SK-N-SH treated with all-trans-retinoic acid at 6 μM for 48 hours (cell line): ENCODE results near the gene CNOT10.
A peak's percentile ranks its signal among the peaks of the same experiment; 100 is the strongest.

ENCODE experiments used
- ATAC-seq: fragments of 200-7000 bp; cut with Tn5 transposase; 3 replicates; pipeline ENCODE4 v1.9.1; 2020; ENCODE audit warnings: mild to moderate bottlenecking, moderate library complexity
- ARNTL ChIP-seq: fragments of 450-650 bp; formaldehyde crosslinking; IDR thresholded peaks from 2 replicates; pipeline ENCODE4 v1.5.0; 2020; ENCODE audit warnings: low read depth, mild to moderate bottlenecking, moderate library complexity, borderline replicate concordance
- BACH2 ChIP-seq: fragments of 250-450 bp; sonication (Bioruptor Pico); IDR thresholded peaks from 2 replicates; pipeline ENCODE4 v1.9.0; 2021; ENCODE audit warnings: mild to moderate bottlenecking, borderline replicate concordance
- ESRRG ChIP-seq: fragments of 250-450 bp; sonication (Bioruptor Pico); IDR thresholded peaks from 2 replicates; pipeline ENCODE4 v1.6.1; 2021; ENCODE audit warnings: mild to moderate bottlenecking
- GLIS3 ChIP-seq: fragments of 250-450 bp; sonication (Bioruptor Pico); IDR thresholded peaks from 2 replicates; pipeline ENCODE4 v1.5.0; 2020; ENCODE audit warnings: mild to moderate bottlenecking, moderate library complexity
- ISL1 ChIP-seq: fragments of 250-450 bp; sonication (Bioruptor Pico); IDR thresholded peaks from 2 replicates; pipeline ENCODE4 v2.1.2; 2022; ENCODE audit warnings: mild to moderate bottlenecking, moderate library complexity
- OSR1 ChIP-seq: fragments of 250-450 bp; sonication (Bioruptor Pico); IDR thresholded peaks from 2 replicates; pipeline ENCODE4 v1.8.0; 2022; ENCODE audit warnings: moderate library complexity, mild to moderate bottlenecking, inconsistent platforms
- PATZ1 ChIP-seq: fragments of 250-450 bp; sonication (Bioruptor Pico); IDR thresholded peaks from 2 replicates; pipeline ENCODE4 v1.8.0; 2020; ENCODE audit warnings: mild to moderate bottlenecking, moderate library complexity, borderline replicate concordance
- PPARA ChIP-seq: fragments of 250-450 bp; sonication (Bioruptor Pico); IDR thresholded peaks from 2 replicates; pipeline ENCODE4 v1.5.0; 2020; ENCODE audit warnings: mild to moderate bottlenecking, borderline replicate concordance
- RARB ChIP-seq: fragments of 250-450 bp; sonication (Bioruptor Pico); IDR thresholded peaks from 2 replicates; pipeline ENCODE4 v1.8.0; 2021; ENCODE audit warnings: mild to moderate bottlenecking, moderate library complexity
- SNAI2 ChIP-seq: fragments of 250-450 bp; sonication (Bioruptor Pico); IDR thresholded peaks from 2 replicates; pipeline ENCODE4 v1.5.0; 2020; ENCODE audit warnings: mild to moderate bottlenecking, moderate library complexity
- TOX ChIP-seq: fragments of 250-450 bp; sonication (Bioruptor Pico); IDR thresholded peaks from 2 replicates; pipeline ENCODE4 v1.8.0; 2021; ENCODE audit warnings: mild to moderate bottlenecking, moderate library complexity, borderline replicate concordance
- ZC3H10 ChIP-seq: fragments of 250-450 bp; sonication (Bioruptor Pico); IDR thresholded peaks from 2 replicates; pipeline ENCODE4 v1.5.1; 2021; ENCODE audit warnings: mild to moderate bottlenecking, moderate library complexity
- ZFP3 ChIP-seq: fragments of 250-450 bp; sonication (Bioruptor Pico); IDR thresholded peaks from 2 replicates; pipeline ENCODE4 v1.5.0; 2020; ENCODE audit warnings: mild to moderate bottlenecking, moderate library complexity
- ZNF565 ChIP-seq: fragments of 450-650 bp; formaldehyde crosslinking; conservative IDR thresholded peaks from 2 replicates; pipeline ENCODE4 v1.5.0; 2020; ENCODE audit warnings: low read depth, mild to moderate bottlenecking, moderate library complexity
- ZNF70 ChIP-seq: fragments of 450-650 bp; formaldehyde crosslinking; IDR thresholded peaks from 2 replicates; pipeline ENCODE4 v1.5.0; 2020; ENCODE audit warnings: mild to moderate bottlenecking, moderate library complexity
- ZNF8 ChIP-seq: fragments of 450-650 bp; formaldehyde crosslinking; IDR thresholded peaks from 2 replicates; pipeline ENCODE4 v1.5.0; 2020; ENCODE audit warnings: mild to moderate bottlenecking, moderate library complexity
- TF ChIP-seq, protein P1 (sequence below): fragments of 250-450 bp; sonication (Bioruptor Pico); IDR thresholded peaks from 2 replicates; pipeline ENCODE4 v1.8.0; 2021; ENCODE audit warnings: low read depth, mild to moderate bottlenecking, moderate library complexity, borderline replicate concordance

CNOT10 gene

DNA sequence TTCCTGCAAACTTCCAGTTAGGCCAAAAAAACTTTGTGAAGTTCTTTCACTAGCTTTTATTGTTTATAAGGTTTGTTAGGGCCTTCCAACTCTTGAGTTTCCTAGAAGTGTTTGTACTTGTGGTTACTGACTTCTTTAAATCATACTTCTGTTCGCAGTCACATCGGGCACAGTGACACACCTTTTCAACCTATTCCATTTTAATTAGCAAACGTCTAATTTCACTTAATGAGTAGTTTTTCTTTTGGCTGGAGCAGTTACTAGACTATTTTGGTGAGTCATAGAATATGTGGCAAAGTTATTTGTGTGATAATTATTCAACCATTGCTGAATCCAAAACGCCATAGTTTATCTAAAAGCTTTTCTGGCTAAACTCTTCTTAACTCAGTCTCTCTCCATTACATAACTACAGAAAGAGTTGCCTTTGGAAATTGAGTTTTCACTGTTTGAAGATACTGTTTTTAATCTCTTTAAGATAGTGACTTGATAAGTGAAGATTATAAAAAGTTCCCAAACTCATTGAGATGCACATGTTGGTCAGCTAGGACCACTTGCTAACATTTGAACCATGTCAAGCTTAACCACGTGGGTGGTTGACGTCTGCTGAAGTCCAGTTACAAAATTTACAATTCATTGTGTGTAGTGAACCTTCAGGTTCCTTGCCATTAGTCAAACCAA is 21.5 kb downstream of the CNOT10 start:
- TF ChIP-seq PATZ1 (CRISPR knock-in tag) (no peak), ZNF8 (CRISPR knock-in tag) (no peak)
- TF ChIP-seq, all 23 proteins: peak for 0

GRCh38 chr3:32707026-32707370 is 22.0 kb downstream of the CNOT10 start:
- TF ChIP-seq, protein P1, sequence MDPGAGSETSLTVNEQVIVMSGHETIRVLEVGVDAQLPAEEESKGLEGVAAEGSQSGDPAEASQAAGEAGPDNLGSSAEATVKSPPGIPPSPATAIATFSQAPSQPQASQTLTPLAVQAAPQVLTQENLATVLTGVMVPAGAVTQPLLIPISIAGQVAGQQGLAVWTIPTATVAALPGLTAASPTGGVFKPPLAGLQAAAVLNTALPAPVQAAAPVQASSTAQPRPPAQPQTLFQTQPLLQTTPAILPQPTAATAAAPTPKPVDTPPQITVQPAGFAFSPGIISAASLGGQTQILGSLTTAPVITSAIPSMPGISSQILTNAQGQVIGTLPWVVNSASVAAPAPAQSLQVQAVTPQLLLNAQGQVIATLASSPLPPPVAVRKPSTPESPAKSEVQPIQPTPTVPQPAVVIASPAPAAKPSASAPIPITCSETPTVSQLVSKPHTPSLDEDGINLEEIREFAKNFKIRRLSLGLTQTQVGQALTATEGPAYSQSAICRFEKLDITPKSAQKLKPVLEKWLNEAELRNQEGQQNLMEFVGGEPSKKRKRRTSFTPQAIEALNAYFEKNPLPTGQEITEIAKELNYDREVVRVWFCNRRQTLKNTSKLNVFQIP (CRISPR knock-in tag) = no peak
- TF ChIP-seq BACH2 (CRISPR knock-in tag) = no peak
- no peak for TF ChIP-seq ISL1 (CRISPR knock-in tag)
- no peak for TF ChIP-seq PPARA
- ATAC-seq = no peak

More for the DNA sequence above, 21.5 kb downstream of the CNOT10 start:
- no peak for ATAC-seq

- no peak for TF ChIP-seq OSR1 (CRISPR knock-in tag)
- no peak for TF ChIP-seq SNAI2 (CRISPR knock-in tag)
- no peak for TF ChIP-seq ZFP3 (CRISPR knock-in tag)
- no peak for TF ChIP-seq PPARA
- no peak for TF ChIP-seq ESRRG (CRISPR knock-in tag)
- no peak for TF ChIP-seq ZNF565 (CRISPR knock-in tag)
- TF ChIP-seq, protein P1 (CRISPR knock-in tag) = no peak
- no peak for TF ChIP-seq BACH2 (CRISPR knock-in tag)
- no peak for TF ChIP-seq ZC3H10
- TF ChIP-seq RARB (CRISPR knock-in tag) = no peak
- no peak for TF ChIP-seq ARNTL (CRISPR knock-in tag)
- no peak for ATAC-seq
Measured at GRCh38 chr3:32708672-32709283, 23.8 kb downstream of the CNOT10 start.

DNA sequence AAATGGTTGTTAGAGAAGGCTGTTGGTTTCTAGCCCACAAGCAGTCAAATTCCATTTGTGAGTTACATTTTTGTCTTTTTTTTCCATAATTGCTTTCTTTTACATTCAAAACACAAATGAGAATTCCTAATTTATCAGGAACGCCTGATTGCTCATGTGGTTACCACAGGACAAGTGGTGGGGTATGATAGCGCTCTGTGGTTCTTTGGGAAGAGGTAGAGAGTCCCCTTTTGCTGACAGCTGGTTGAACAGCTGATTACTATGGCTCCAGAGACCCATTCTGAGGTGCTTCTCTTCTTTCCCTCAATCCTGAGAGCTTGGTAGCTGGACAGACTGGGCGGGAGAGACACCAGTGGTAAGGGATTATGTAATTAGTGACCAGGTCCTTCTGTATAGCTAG is 24.4 kb downstream of the CNOT10 start:
- no peak for ATAC-seq
- TF ChIP-seq RARB (CRISPR knock-in tag) = no peak
- TF ChIP-seq OSR1 (CRISPR knock-in tag) = no peak
- TF ChIP-seq SNAI2 (CRISPR knock-in tag) = no peak
- no peak for TF ChIP-seq ZC3H10
- TF ChIP-seq ZNF70 = no peak
- TF ChIP-seq PATZ1 (CRISPR knock-in tag) = no peak
- no peak for TF ChIP-seq GLIS3 (CRISPR knock-in tag)
- no peak for TF ChIP-seq ARNTL (CRISPR knock-in tag)
- TF ChIP-seq TOX = no peak
- no peak for TF ChIP-seq BACH2 (CRISPR knock-in tag)
- TF ChIP-seq ZNF8 (CRISPR knock-in tag) = no peak

- ATAC-seq = no peak
- TF ChIP-seq ISL1 (CRISPR knock-in tag) (0 out of 2 replicates have a peak, but pooled peaks have one; percentile 15), ZNF70 (no peak)
Measured at GRCh38 chr3:32712506-32713055, 27.6 kb downstream of the CNOT10 start.
